Measurements from ENCODE around the gene RPGRIP1L.

GRCh38 chr16:53714205-53715022 is 10.8 kb upstream of the RPGRIP1L start:
- no peak for TF ChIP-seq CTCF (optimal IDR thresholded peaks at IDR 0.05 in 1 of 3, IDR thresholded peaks at IDR 0.05 in 1 of 3, conservative IDR thresholded peaks at IDR 0.05 in 1 of 3; ENCODE audit: extremely low read depth in 1 of 3, insufficient read depth in 2 of 3, low read length in 3 of 3)
- TF ChIP-seq EZH2 (IDR thresholded peaks at IDR 0.05; ENCODE audit: low read length), result no peak

All from keratinocyte (primary cell).